NB4 (cell line): Measurements from ENCODE around the gene POU2F1.

ENCODE experiments used
- DNase-seq: peaks from one replicate; pipeline ENCODE4 v3.0.0; 2010; ENCODE audit warnings: low read depth
- H3K4me3 ChIP-seq: one replicate; pipeline ENCODE4 v1.5.1; 2011; ENCODE audit warnings: mild to moderate bottlenecking, low read depth, low read length, moderate library complexity
- MYC ChIP-seq: IDR thresholded peaks from 2 replicates; pipeline ENCODE4 v1.6.1; 2011; ENCODE audit warnings: low read depth, low read length
- POLR2A ChIP-seq: IDR thresholded peaks from 2 replicates; pipeline ENCODE4 v1.6.1; 2011; ENCODE audit warnings: mild to moderate bottlenecking; ENCODE audit not compliant: insufficient read length; ENCODE audit errors: extremely low read depth
- TF ChIP-seq, protein P1 (sequence below): IDR thresholded peaks from one replicate; pipeline ENCODE4 v1.5.1; 2012; ENCODE audit warnings: low read depth, low read length
- TF ChIP-seq, protein P2 (sequence below): IDR thresholded peaks from 2 replicates; pipeline ENCODE4 v1.6.1; 2011; ENCODE audit warnings: low read depth, low read length

Gene POU2F1

DNA sequence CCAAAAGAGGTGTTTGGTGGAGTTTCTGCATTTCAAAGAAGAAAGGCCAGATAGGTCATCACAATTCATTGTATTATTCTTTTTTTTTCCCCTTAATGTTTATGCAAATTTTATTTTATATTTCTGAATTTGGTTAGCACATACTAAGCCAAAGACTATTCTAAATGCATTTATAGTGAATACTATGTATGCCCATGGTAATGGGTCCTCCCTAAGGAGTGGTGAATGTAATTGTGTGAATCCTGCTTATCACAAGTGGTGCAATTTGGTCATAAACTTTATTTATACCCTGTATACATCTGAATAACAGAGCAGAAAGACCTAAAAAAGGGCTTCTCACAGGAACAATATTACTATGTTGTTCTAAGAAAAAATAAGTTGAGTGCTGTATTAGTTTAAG lies 198.6 kb downstream of the POU2F1 start:
- H3K4me3 ChIP-seq, result no peak overlapping the region
- TF ChIP-seq, protein P1, sequence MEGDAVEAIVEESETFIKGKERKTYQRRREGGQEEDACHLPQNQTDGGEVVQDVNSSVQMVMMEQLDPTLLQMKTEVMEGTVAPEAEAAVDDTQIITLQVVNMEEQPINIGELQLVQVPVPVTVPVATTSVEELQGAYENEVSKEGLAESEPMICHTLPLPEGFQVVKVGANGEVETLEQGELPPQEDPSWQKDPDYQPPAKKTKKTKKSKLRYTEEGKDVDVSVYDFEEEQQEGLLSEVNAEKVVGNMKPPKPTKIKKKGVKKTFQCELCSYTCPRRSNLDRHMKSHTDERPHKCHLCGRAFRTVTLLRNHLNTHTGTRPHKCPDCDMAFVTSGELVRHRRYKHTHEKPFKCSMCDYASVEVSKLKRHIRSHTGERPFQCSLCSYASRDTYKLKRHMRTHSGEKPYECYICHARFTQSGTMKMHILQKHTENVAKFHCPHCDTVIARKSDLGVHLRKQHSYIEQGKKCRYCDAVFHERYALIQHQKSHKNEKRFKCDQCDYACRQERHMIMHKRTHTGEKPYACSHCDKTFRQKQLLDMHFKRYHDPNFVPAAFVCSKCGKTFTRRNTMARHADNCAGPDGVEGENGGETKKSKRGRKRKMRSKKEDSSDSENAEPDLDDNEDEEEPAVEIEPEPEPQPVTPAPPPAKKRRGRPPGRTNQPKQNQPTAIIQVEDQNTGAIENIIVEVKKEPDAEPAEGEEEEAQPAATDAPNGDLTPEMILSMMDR, result no peak
- TF ChIP-seq POLR2A (no peak), MYC (no peak)
- TF ChIP-seq, protein P2, sequence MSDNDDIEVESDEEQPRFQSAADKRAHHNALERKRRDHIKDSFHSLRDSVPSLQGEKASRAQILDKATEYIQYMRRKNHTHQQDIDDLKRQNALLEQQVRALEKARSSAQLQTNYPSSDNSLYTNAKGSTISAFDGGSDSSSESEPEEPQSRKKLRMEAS, result no peak
- DNase-seq, result no peak

DNA sequence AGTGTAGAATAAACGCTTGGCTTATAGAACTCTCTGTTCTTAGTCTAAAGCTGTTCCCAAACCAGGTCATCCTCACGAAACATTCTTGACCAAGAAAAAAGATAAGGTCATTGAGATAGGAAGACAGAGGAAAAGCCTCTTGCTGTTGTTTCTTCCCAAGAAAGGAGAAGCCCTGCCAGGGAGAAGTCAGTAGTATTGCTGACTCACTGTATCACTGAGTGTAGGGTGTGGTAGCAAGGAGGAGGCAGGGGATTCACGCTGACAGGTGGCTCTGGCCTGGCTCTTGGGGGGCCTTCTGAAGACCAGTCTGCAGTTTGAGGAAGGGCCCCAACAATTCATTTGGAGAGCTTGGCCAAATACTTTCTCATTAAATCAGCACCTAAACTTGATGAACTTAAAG lies 199.8 kb downstream of the POU2F1 start:
- H3K4me3 ChIP-seq, result no peak overlapping the region
- no peak for DNase-seq

DNA sequence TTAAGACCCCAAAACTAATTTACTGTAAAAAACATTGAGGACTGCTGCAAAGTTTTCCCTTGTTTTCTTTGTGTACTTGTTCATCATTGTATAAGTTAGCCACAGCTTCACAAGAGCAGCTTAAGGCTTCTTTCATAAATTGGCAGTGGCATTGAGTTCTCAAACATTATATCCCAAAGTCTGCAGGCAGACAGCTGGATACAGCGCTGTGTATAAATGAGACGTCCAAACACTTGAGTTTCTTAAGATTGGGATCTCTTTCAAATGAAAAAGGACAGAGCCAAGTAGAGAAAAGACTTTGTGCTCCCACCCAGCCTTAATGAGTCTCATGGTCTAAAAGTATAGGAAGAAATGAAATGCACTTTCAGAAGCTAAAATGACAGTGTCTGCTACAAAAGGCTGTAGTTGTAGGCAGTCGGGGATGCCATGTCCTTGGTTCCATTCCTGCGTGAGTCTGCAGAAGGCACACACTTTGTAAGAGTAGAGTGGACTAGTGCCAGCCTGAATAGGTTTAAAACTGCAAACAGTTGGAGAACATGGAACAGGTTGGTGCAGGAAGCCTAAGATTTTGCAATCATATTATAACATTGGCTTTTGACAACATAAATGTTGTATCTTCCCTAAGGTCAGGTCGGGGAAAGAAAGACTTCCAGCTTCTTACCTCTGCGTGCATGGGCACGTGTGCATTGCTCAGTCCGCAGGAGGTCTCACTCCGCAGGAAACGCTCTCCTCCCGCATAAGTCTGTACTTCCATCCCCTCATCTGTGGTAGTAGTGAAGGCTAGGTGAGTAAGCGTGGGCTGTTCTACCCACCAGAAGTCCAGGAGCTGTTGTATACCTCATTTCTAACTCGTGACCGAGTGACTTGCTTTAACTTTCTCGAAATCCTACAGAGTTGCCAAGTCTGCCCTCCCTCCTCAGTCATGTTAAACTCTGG lies 203.3 kb downstream of the POU2F1 start:
- TF ChIP-seq, protein P2, result no peak
- TF ChIP-seq, protein P1, result no peak
- DNase-seq, result no peak

More for the DNA sequence above, 199.8 kb downstream of the POU2F1 start:
- TF ChIP-seq, protein P1, result no peak
- TF ChIP-seq MYC (no peak), POLR2A (no peak)
- TF ChIP-seq, protein P2, result no peak

DNA sequence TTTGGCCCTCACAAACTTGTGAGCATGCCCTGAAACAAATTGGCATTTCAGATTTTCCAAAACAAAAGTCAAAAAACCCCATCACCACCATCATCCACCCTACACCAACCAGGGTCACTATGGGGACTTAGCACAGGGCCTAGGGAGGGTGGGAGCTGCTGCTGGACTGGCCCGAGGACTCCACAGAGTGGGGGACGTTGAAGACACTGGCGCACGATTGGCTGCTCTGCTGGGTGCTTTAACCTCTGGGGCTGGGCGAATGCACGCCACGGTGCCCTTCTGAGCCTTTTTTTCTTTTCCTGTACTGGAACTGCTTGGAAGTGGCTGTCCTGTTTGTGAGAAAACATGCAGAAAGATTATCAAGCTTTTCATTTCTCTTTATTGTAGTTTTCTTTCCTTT lies 204.8 kb downstream of the POU2F1 start:
- TF ChIP-seq MYC (no peak), POLR2A (no peak)
- TF ChIP-seq, protein P2, result no peak
- TF ChIP-seq, protein P1, result no peak
- DNase-seq, result no peak
- H3K4me3 ChIP-seq, result no peak overlapping the region

More for the DNA sequence above, 203.3 kb downstream of the POU2F1 start:
- H3K4me3 ChIP-seq, result no peak overlapping the region

DNA sequence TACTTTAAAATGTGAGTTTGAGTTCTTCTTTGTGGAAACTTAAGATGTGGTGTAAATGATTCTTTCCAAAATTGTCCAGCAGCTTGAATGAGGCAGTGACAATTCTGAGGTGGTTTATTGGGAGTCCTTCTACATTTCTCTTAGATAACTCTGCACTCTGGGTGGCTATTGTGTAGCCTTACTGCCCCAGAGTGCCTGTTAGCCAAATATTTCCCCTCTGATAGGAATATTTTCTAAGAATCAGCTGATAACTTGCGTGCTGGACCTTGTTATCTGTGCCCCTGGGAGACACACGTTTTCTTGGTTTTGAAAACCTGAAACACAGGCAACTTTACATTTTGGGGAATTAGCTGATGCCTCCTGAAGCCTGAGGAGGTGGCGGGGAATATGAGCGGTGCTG lies 206.0 kb downstream of the POU2F1 start:
- no peak for TF ChIP-seq MYC
- TF ChIP-seq, protein P2, result no peak
- TF ChIP-seq, protein P1, result no peak
- no peak for TF ChIP-seq POLR2A
- H3K4me3 ChIP-seq, result no peak overlapping the region
- DNase-seq, result no peak
